Measurements from ENCODE around the gene GAREM1. TPM values are rescaled to one million over a fixed set of nuclear protein-coding genes. Genes with fewer than 3 reads are reported as not detected.

GAREM1 gene
- total RNA-seq, 1 experiment from 2014 or later = 11.1 TPM

DNA sequence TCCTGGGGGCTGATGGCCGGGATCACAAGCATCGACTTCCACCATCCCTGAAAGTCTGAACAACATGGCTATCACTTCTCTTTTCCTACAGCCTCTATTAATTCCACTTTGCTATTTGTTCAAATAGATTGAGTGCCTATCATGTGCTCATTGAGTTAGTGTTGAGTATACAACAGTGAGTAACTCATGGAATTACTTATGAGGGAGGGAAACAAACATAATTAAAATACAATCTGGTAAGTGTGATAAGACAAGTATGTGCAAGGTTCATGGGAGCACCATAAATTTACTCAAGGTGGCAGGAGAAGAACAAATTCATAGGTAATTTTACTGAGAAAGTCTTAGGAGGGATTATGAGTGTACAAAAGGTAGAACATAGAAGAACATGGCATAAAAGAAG is 194.4 kb downstream of the GAREM1 start:
- Histone ChIP-seq H3K4me1 (ENCODE audit: control insufficient read depth in 1 of 2, insufficient read depth in 2 of 2, low read length in 2 of 2) (no peaks in the 10 kb centered on the region), H3K9me2 (ENCODE audit: insufficient read depth) (no peaks in the 10 kb centered on the region), H4K20me1 (ENCODE audit: insufficient read depth) (no peaks in the 10 kb centered on the region), H3K27ac (ENCODE audit: low read depth, low read length) (no peak overlapping the region), H3K4me3 (replicated peaks in 1 of 2; ENCODE audit: low read depth in 1 of 2, low read length in 2 of 2) (no peak overlapping the region), H3K9me3 (ENCODE audit: control insufficient read depth in 1 of 2, insufficient read depth in 1 of 2, low read depth in 1 of 2, low read length in 2 of 2) (no peaks in the 10 kb centered on the region), H3K27me3 (ENCODE audit: insufficient read depth, low read length) (no peaks in the 10 kb centered on the region), H3K36me3 (ENCODE audit: control insufficient read depth in 1 of 2, insufficient read depth in 2 of 2, low read length in 2 of 2) (no peaks in the 10 kb centered on the region), H2AFZ (ENCODE audit: low read depth, low read length, poor library complexity, severe bottlenecking) (no peak overlapping the region), H3K79me2 (ENCODE audit: insufficient read depth, low read length) (no peaks in the 10 kb centered on the region), H3K9ac (ENCODE audit: low read length) (no peak overlapping the region), H3K4me2 (ENCODE audit: low read length) (no peak overlapping the region)
- TF ChIP-seq ZNF274 (IDR thresholded peaks at IDR 0.05; ENCODE audit: low read depth, low read length) = no peak
- TF ChIP-seq SP1 (IDR thresholded peaks at IDR 0.05; ENCODE audit: low read depth) = no peak
- TF ChIP-seq EGR1 (IDR thresholded peaks at IDR 0.05; ENCODE audit: low read depth) = no peak
- TF ChIP-seq EZH2 (IDR thresholded peaks at IDR 0.05) = no peak
- TF ChIP-seq, protein P1, sequence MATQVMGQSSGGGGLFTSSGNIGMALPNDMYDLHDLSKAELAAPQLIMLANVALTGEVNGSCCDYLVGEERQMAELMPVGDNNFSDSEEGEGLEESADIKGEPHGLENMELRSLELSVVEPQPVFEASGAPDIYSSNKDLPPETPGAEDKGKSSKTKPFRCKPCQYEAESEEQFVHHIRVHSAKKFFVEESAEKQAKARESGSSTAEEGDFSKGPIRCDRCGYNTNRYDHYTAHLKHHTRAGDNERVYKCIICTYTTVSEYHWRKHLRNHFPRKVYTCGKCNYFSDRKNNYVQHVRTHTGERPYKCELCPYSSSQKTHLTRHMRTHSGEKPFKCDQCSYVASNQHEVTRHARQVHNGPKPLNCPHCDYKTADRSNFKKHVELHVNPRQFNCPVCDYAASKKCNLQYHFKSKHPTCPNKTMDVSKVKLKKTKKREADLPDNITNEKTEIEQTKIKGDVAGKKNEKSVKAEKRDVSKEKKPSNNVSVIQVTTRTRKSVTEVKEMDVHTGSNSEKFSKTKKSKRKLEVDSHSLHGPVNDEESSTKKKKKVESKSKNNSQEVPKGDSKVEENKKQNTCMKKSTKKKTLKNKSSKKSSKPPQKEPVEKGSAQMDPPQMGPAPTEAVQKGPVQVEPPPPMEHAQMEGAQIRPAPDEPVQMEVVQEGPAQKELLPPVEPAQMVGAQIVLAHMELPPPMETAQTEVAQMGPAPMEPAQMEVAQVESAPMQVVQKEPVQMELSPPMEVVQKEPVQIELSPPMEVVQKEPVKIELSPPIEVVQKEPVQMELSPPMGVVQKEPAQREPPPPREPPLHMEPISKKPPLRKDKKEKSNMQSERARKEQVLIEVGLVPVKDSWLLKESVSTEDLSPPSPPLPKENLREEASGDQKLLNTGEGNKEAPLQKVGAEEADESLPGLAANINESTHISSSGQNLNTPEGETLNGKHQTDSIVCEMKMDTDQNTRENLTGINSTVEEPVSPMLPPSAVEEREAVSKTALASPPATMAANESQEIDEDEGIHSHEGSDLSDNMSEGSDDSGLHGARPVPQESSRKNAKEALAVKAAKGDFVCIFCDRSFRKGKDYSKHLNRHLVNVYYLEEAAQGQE (IDR thresholded peaks at IDR 0.05; ENCODE audit: low read depth) = no peak
- TF ChIP-seq, protein P2, sequence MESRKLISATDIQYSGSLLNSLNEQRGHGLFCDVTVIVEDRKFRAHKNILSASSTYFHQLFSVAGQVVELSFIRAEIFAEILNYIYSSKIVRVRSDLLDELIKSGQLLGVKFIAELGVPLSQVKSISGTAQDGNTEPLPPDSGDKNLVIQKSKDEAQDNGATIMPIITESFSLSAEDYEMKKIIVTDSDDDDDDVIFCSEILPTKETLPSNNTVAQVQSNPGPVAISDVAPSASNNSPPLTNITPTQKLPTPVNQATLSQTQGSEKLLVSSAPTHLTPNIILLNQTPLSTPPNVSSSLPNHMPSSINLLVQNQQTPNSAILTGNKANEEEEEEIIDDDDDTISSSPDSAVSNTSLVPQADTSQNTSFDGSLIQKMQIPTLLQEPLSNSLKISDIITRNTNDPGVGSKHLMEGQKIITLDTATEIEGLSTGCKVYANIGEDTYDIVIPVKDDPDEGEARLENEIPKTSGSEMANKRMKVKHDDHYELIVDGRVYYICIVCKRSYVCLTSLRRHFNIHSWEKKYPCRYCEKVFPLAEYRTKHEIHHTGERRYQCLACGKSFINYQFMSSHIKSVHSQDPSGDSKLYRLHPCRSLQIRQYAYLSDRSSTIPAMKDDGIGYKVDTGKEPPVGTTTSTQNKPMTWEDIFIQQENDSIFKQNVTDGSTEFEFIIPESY (IDR thresholded peaks at IDR 0.05; ENCODE audit: extremely low read depth, insufficient replicate concordance, low read length) = no peak
- no peak for TF ChIP-seq CEBPB (IDR thresholded peaks at IDR 0.05; ENCODE audit: low read depth)
- no peak for TF ChIP-seq TCF7L2 (IDR thresholded peaks at IDR 0.05; ENCODE audit: borderline replicate concordance, extremely low read depth, insufficient read depth, insufficient read length)
- TF ChIP-seq ELF1 (IDR thresholded peaks at IDR 0.05; ENCODE audit: borderline replicate concordance, low read depth) = no peak
- no peak for TF ChIP-seq SRF (IDR thresholded peaks at IDR 0.05; ENCODE audit: low read depth)
- intact Hi-C loops (cut with micrococcal nuclease) = no loop called here
- ChIA-PET POLR2A (no interaction called here), CTCF (no interaction called here), RAD21 (ENCODE audit: low non-redundant PET in 1 of 2, low total read pairs in 2 of 2, uncharacterized antibody in 2 of 2, unreplicated experiment in 2 of 2) (no interaction called here)
- DNase-seq (ENCODE audit: low read depth, low spot score) (no peak), ATAC-seq (no peak)
- BruUV-seq (replicated peaks) = no TSS peak

All from HCT116 (cell line).